Lower leg skin (tissue), 4 donors: ENCODE data around the gene ZSWIM2. TPM values are rescaled to one million over a fixed set of nuclear protein-coding genes. Genes with fewer than 3 reads are reported as not detected.
"Not testable (repeated sequence)": the region's sequence is repeated elsewhere in the genome, so short reads cannot be mapped to it uniquely, and the experiment has no call there.

Experiments used
- DNase-seq, 2 donors: peaks; one replicate each; pipeline ENCODE4 v3.0.0-alpha.2; 2019; ENCODE audit warnings: low spot score in 2 of 2
- H3K4me3 ChIP-seq: fragments of 200-600 bp; sonication (generic); 2 replicates; pipeline ENCODE4 v1.5.1; 2017; ENCODE audit warnings: mild to moderate bottlenecking, low read depth; ENCODE audit not compliant: poor library complexity, severe bottlenecking
- POLR2A ChIP-seq, 2 donors: fragments of 450-650 bp; IDR thresholded peaks; one replicate each; pipeline ENCODE4 v1.6.1; 2016 to 2017; ENCODE audit warnings: antibody characterized with exemption in 2 of 2, mild to moderate bottlenecking in 1 of 2, moderate library complexity in 1 of 2
- WGBS, 2 donors: methylation state at CpG; one replicate each; pipeline ENCODE4 v1.1.5; 2018; 5-methylcytosine and 5-hydroxymethylcytosine counted together
- intact Hi-C: fragments of 100-400 bp; cut with DNase I; formaldehyde crosslinking; loops from one replicate; pipeline ENCODE4 v1.15.0; 2023; ENCODE audit warnings: low total_unique reads
- total RNA-seq, 4 donors: library from RNA; depleted of rRNA; stranded (reverse); fragments of >200 nt; gene quantifications; one replicate each; pipeline ENCODE4 v1.1.0, GENCODE V29; 2016
- TF ChIP-seq, protein P1 (sequence below), 3 donors: fragments of 450-650 bp; IDR thresholded peaks; one replicate each; pipeline ENCODE4 v1.5.1; 2016; ENCODE audit warnings: antibody characterized with exemption in 3 of 3, mild to moderate bottlenecking in 3 of 3, moderate library complexity in 2 of 3

ZSWIM2 gene
- total RNA-seq, 4 donors from 2014 or later: not detected

DNA sequence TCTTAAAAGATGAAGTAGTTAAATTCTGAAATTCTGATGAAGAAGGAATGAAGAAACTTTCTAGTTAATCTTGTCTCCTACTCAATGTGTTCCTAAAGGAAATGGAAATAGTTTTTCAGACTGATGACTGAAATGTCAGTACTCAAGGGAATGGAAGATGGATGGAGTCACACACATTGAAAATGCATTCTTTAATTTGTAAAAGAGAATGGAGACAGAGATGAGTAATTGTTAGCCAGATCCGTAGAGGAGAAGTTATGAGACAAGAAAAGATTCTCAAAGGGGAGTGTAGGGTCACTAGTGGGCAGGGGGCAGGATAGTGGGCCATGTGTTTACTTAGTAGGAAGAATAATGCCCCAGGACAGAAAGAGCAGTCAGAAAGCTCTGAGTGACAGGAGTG is 13.3 kb downstream of the ZSWIM2 start:
- H3K4me3 ChIP-seq: no peak overlapping the region
- TF ChIP-seq, protein P1, sequence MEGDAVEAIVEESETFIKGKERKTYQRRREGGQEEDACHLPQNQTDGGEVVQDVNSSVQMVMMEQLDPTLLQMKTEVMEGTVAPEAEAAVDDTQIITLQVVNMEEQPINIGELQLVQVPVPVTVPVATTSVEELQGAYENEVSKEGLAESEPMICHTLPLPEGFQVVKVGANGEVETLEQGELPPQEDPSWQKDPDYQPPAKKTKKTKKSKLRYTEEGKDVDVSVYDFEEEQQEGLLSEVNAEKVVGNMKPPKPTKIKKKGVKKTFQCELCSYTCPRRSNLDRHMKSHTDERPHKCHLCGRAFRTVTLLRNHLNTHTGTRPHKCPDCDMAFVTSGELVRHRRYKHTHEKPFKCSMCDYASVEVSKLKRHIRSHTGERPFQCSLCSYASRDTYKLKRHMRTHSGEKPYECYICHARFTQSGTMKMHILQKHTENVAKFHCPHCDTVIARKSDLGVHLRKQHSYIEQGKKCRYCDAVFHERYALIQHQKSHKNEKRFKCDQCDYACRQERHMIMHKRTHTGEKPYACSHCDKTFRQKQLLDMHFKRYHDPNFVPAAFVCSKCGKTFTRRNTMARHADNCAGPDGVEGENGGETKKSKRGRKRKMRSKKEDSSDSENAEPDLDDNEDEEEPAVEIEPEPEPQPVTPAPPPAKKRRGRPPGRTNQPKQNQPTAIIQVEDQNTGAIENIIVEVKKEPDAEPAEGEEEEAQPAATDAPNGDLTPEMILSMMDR (IDR thresholded peaks at IDR 0.05): no peak
- TF ChIP-seq POLR2A (IDR thresholded peaks at IDR 0.05): no peak
- intact Hi-C loops: no loop called here
- WGBS, 2 donors: 36 to 37% methylated on average over 1 of the region's 1 CpG
- DNase-seq: no peak

- WGBS, 2 donors: 62 to 64% methylated on average over 2 of the region's 2 CpGs
These were observed 21.0 kb downstream of the ZSWIM2 start for GRCh38 chr2:186827862-186828492.

GRCh38 chr2:186827411-186827810 is 21.6 kb downstream of the ZSWIM2 start:
- DNase-seq: no peak
- no peak overlapping the region for H3K4me3 ChIP-seq
- 90 to 91% methylated on average over 2 of the region's 2 CpGs for WGBS, 2 donors
- intact Hi-C loops: no loop called here
- TF ChIP-seq, protein P1 (IDR thresholded peaks at IDR 0.05): no peak
- no peak for TF ChIP-seq POLR2A (IDR thresholded peaks at IDR 0.05)

More at GRCh38 chr2:186827862-186828492, 21.0 kb downstream of the ZSWIM2 start:
- TF ChIP-seq POLR2A (IDR thresholded peaks at IDR 0.05): no peak
- TF ChIP-seq, protein P1 (IDR thresholded peaks at IDR 0.05): no peak
- intact Hi-C loops: no loop called here
- DNase-seq: no peak
- no peak overlapping the region for H3K4me3 ChIP-seq

DNA sequence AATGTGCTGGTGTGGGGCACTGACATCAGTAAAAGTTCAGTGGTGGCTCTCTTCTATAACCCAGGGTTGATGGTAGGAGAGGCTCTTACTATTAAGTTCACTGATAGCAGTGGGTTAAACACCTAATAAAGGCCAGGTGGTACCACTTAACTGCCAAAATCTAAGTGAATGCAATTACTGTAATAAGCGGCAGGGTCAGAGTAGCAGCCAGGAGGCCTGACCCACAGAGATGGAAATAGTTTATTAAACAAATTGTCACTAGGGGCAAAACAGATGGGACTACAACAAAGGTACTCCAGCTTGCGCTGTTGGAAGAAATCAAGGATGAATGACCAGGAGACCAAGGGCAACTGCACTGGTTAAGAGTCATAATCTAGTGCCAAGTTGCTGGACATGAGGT is 26.6 kb downstream of the ZSWIM2 start:
- intact Hi-C loops: no loop called here
- no peak overlapping the region for H3K4me3 ChIP-seq
- no peak for TF ChIP-seq POLR2A (IDR thresholded peaks at IDR 0.05)
- TF ChIP-seq, protein P1 (IDR thresholded peaks at IDR 0.05): no peak
- 76 to 87% methylated on average over 2 of the region's 2 CpGs for WGBS, 2 donors
- no peak for DNase-seq

- 84 to 92% methylated on average over 7 of the region's 7 CpGs for WGBS, 2 donors
- intact Hi-C loops: no loop called here
- DNase-seq: no peak
- no peak for TF ChIP-seq POLR2A (IDR thresholded peaks at IDR 0.05)
- TF ChIP-seq, protein P1 (IDR thresholded peaks at IDR 0.05): no peak
- no peak overlapping the region for H3K4me3 ChIP-seq
These were observed 28.7 kb downstream of the ZSWIM2 start for GRCh38 chr2:186820303-186820702.

DNA sequence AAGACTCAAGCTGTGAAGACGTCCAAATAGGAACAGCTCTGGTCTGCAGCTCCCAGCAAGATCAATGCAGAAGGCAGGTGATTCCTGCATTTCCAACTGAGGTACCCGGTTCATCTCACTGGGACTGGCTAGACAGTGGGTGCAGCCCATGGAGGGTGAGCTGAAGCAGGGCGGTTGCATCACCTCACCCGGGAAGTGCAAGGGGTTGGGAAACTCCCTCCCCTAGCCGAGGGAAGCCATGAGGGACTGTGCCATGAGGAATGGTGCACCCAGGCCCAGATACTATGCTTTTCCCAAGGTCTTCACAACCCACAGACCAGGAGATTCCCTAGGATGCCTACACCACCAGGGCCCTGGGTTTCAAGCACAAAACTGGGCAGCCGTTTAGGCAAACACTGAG is 37.2 kb downstream of the ZSWIM2 start:
- WGBS, 2 donors: 85 to 91% methylated on average over 6 of the region's 6 CpGs
- intact Hi-C loops, DNase-seq, H3K4me3 ChIP-seq: not testable (repeated sequence)
